WTC11 (cell line): ENCODE data around the gene SIM1. TPM values are rescaled to one million over a fixed set of nuclear protein-coding genes. Genes with fewer than 3 reads are reported as not detected.

Experiments
- ATAC-seq: fragments of 200-7000 bp; cut with Tn5 transposase; 2 replicates; pipeline ENCODE4 v1.10.0; 2021; ENCODE audit warnings: mild to moderate bottlenecking, moderate library complexity
- CTCF ChIA-PET: fragments of 300-600 bp; sonication (Branson Sonifier 250); formaldehyde crosslinking; loops from one replicate; lab custom pipeline; 2021; ENCODE audit warnings: antibody characterized with exemption; lab: Charles Lee
- POLR2A ChIA-PET: fragments of 350-600 bp; sonication (Branson Sonifier 250); formaldehyde crosslinking; loops from one replicate; lab custom pipeline; 2021; ENCODE audit warnings: antibody characterized with exemption; lab: Charles Lee
- DNase-seq: peaks from one replicate; pipeline ENCODE4 v3.0.0; 2021; ENCODE audit warnings: low spot score
- H3K27ac Mint-ChIP-seq: 2 replicates; pipeline ENCODE4 v1.8.0; 2021; ENCODE audit warnings: mixed read lengths
- H3K27me3 Mint-ChIP-seq: 2 replicates; pipeline ENCODE4 v1.8.0; 2021; ENCODE audit warnings: low read depth, mild to moderate bottlenecking, moderate library complexity, mixed read lengths
- H3K36me3 Mint-ChIP-seq: 2 replicates; pipeline ENCODE4 v1.8.0; 2021; ENCODE audit warnings: mixed read lengths
- H3K4me1 Mint-ChIP-seq: 2 replicates; pipeline ENCODE4 v1.8.0; 2022; ENCODE audit warnings: mixed read lengths
- H3K4me3 Mint-ChIP-seq: 2 replicates; pipeline ENCODE4 v1.8.0; 2021; ENCODE audit warnings: mild to moderate bottlenecking, moderate library complexity, mixed read lengths
- H3K9me3 Mint-ChIP-seq: 2 replicates; pipeline ENCODE4 v1.8.0; 2021; ENCODE audit warnings: mixed read lengths
- ATF3 ChIP-seq: sonication (generic); formaldehyde crosslinking; conservative IDR thresholded peaks from 2 replicates; pipeline ENCODE4 v1.8.1; 2022; ENCODE audit warnings: mild to moderate bottlenecking, missing genetic modification reagents
- CBFB ChIP-seq: sonication (generic); formaldehyde crosslinking; IDR thresholded peaks from 2 replicates; pipeline ENCODE4 v1.8.1; 2022; ENCODE audit warnings: mild to moderate bottlenecking, low read depth, missing genetic modification reagents
- FOXK1 ChIP-seq: sonication (generic); formaldehyde crosslinking; IDR thresholded peaks from 2 replicates; pipeline ENCODE4 v1.8.0; 2022; ENCODE audit warnings: mild to moderate bottlenecking, moderate library complexity, missing genetic modification reagents
- KAT7 ChIP-seq: sonication (generic); formaldehyde crosslinking; IDR thresholded peaks from 2 replicates; pipeline ENCODE4 v1.8.1; 2023; ENCODE audit warnings: missing genetic modification reagents, mild to moderate bottlenecking, borderline replicate concordance
- MLX ChIP-seq: sonication (generic); formaldehyde crosslinking; IDR thresholded peaks from 2 replicates; pipeline ENCODE4 v1.8.1; 2023; ENCODE audit warnings: mild to moderate bottlenecking, missing genetic modification reagents, moderate library complexity
- ZMAT4 ChIP-seq: fragments of 250-450 bp; sonication (Bioruptor Pico); IDR thresholded peaks from 2 replicates; pipeline ENCODE4 v1.9.0; 2021; ENCODE audit warnings: mild to moderate bottlenecking
- ZNF232 ChIP-seq: sonication (generic); formaldehyde crosslinking; IDR thresholded peaks from 2 replicates; pipeline ENCODE4 v1.8.0; 2022; ENCODE audit warnings: mild to moderate bottlenecking, missing genetic modification reagents
- ZNF263 ChIP-seq: sonication (generic); formaldehyde crosslinking; IDR thresholded peaks from 2 replicates; pipeline ENCODE4 v1.8.1; 2022; ENCODE audit warnings: low read depth, mild to moderate bottlenecking, moderate library complexity, missing genetic modification reagents
- ZNF317 ChIP-seq: sonication (generic); formaldehyde crosslinking; IDR thresholded peaks from 2 replicates; pipeline ENCODE4 v1.8.1; 2023; ENCODE audit warnings: low read depth, mild to moderate bottlenecking, moderate library complexity, missing genetic modification reagents, borderline replicate concordance
- ZNF425 ChIP-seq: fragments of 250-450 bp; sonication (Bioruptor Pico); conservative IDR thresholded peaks from 2 replicates; pipeline ENCODE4 v1.9.0; 2021; ENCODE audit warnings: mild to moderate bottlenecking
- total RNA-seq: library from RNA; stranded (reverse); gene quantifications from 3 replicates; pipeline ENCODE4 v1.2.3, GENCODE V29; 2021
- TF ChIP-seq, protein P1 (sequence below): sonication (generic); formaldehyde crosslinking; IDR thresholded peaks from 2 replicates; pipeline ENCODE4 v1.8.0; 2022; ENCODE audit warnings: missing genetic modification reagents
- TF ChIP-seq, protein P2 (sequence below): fragments of 250-450 bp; sonication (Bioruptor Pico); IDR thresholded peaks from 2 replicates; pipeline ENCODE4 v1.9.0; 2021; ENCODE audit warnings: mild to moderate bottlenecking, borderline replicate concordance

Gene SIM1
- total RNA-seq, 1 experiment from 2014 or later: 0.09 TPM

DNA sequence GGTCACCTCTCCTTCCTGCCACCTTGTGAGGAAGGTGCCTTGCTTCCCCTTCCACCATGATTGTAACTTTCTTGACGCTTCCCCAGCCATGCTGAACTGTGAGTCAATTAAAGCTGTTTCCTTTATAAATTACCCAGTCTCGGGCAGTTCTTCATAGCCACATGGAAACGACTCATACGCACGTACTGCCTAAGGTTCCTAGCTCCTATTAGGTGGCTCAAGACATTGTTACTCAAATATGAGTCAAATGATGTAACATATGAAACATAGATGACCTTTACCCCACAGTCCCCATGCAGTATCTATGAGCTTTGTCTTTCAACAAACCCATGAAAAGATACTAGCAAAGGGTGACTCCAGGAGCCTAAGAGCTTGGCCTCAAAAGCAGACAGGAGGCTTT lies 98.3 kb downstream of the SIM1 start (continued):
- TF ChIP-seq, protein P1, sequence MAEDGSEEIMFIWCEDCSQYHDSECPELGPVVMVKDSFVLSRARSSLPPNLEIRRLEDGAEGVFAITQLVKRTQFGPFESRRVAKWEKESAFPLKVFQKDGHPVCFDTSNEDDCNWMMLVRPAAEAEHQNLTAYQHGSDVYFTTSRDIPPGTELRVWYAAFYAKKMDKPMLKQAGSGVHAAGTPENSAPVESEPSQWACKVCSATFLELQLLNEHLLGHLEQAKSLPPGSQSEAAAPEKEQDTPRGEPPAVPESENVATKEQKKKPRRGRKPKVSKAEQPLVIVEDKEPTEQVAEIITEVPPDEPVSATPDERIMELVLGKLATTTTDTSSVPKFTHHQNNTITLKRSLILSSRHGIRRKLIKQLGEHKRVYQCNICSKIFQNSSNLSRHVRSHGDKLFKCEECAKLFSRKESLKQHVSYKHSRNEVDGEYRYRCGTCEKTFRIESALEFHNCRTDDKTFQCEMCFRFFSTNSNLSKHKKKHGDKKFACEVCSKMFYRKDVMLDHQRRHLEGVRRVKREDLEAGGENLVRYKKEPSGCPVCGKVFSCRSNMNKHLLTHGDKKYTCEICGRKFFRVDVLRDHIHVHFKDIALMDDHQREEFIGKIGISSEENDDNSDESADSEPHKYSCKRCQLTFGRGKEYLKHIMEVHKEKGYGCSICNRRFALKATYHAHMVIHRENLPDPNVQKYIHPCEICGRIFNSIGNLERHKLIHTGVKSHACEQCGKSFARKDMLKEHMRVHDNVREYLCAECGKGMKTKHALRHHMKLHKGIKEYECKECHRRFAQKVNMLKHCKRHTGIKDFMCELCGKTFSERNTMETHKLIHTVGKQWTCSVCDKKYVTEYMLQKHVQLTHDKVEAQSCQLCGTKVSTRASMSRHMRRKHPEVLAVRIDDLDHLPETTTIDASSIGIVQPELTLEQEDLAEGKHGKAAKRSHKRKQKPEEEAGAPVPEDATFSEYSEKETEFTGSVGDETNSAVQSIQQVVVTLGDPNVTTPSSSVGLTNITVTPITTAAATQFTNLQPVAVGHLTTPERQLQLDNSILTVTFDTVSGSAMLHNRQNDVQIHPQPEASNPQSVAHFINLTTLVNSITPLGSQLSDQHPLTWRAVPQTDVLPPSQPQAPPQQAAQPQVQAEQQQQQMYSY (CRISPR knock-in tag): no peak
- TF ChIP-seq FOXK1 (CRISPR knock-in tag): no peak
- TF ChIP-seq MLX (CRISPR knock-in tag): no peak
- TF ChIP-seq ZNF232: no peak
- no peak for TF ChIP-seq ZNF425 (CRISPR knock-in tag)
- no peak for TF ChIP-seq CBFB (CRISPR knock-in tag)
- TF ChIP-seq ZMAT4 (CRISPR knock-in tag): no peak
- TF ChIP-seq ATF3 (CRISPR knock-in tag): no peak
- TF ChIP-seq KAT7 (CRISPR knock-in tag): no peak
- no peak for TF ChIP-seq ZNF317

DNA sequence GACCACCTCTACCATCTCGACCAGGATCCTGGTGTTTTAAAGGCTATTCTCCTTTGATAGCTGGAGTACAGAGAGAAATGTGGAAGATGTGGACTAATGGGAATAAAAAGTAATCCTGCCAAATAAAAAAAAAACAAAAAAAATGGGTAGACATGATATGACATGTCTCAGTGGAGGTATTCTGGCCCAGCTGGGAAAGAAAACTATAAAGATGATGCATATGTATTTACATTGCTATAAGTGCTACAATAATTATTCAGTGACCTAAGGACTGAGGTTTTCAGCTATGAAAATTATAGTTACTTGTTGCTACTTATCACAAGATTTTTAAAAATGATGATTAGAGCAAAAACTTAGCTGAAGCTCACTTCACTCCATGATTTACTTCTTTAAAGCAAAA lies 101.1 kb downstream of the SIM1 start:
- H3K27ac Mint-ChIP-seq: no peak overlapping the region
- H3K36me3 Mint-ChIP-seq: peaks cover 5% of the 10 kb centered on the region; the same call in 1 of the 2 replicates
- ChIA-PET CTCF (interaction anchor here (0.8 kb wide), 1 partner anchor 97 kb away, joined by 3 read pairs; no protein-coding TSS in a partner anchor), POLR2A (no interaction called here)
- peaks cover 16% of the 10 kb centered on the region for H3K4me1 Mint-ChIP-seq
- no peak for ATAC-seq
- no peak overlapping the region for H3K4me3 Mint-ChIP-seq
- DNase-seq: no peak
- TF ChIP-seq ZNF263 (CRISPR knock-in tag): no peak
- TF ChIP-seq, protein P2, sequence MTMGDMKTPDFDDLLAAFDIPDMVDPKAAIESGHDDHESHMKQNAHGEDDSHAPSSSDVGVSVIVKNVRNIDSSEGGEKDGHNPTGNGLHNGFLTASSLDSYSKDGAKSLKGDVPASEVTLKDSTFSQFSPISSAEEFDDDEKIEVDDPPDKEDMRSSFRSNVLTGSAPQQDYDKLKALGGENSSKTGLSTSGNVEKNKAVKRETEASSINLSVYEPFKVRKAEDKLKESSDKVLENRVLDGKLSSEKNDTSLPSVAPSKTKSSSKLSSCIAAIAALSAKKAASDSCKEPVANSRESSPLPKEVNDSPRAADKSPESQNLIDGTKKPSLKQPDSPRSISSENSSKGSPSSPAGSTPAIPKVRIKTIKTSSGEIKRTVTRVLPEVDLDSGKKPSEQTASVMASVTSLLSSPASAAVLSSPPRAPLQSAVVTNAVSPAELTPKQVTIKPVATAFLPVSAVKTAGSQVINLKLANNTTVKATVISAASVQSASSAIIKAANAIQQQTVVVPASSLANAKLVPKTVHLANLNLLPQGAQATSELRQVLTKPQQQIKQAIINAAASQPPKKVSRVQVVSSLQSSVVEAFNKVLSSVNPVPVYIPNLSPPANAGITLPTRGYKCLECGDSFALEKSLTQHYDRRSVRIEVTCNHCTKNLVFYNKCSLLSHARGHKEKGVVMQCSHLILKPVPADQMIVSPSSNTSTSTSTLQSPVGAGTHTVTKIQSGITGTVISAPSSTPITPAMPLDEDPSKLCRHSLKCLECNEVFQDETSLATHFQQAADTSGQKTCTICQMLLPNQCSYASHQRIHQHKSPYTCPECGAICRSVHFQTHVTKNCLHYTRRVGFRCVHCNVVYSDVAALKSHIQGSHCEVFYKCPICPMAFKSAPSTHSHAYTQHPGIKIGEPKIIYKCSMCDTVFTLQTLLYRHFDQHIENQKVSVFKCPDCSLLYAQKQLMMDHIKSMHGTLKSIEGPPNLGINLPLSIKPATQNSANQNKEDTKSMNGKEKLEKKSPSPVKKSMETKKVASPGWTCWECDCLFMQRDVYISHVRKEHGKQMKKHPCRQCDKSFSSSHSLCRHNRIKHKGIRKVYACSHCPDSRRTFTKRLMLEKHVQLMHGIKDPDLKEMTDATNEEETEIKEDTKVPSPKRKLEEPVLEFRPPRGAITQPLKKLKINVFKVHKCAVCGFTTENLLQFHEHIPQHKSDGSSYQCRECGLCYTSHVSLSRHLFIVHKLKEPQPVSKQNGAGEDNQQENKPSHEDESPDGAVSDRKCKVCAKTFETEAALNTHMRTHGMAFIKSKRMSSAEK (CRISPR knock-in tag): no peak
- TF ChIP-seq, all 79 proteins: peak for 0
- Mint-ChIP-seq H3K9me3 (peaks cover 3% of the 10 kb centered on the region; the same call in 1 of the 2 replicates), H3K27me3 (no peaks in the 10 kb centered on the region)
